Panc1 (cell line): ENCODE results near the gene LRBA.

Experiments
- POLR2AphosphoS5 ChIP-seq: IDR thresholded peaks from 2 replicates; pipeline ENCODE4 v1.6.1; 2012; ENCODE audit warnings: mild to moderate bottlenecking, low read depth, low read length, moderate library complexity
- SIN3A ChIP-seq: IDR thresholded peaks from 2 replicates; pipeline ENCODE4 v1.6.1; 2012; ENCODE audit warnings: low read depth, mild to moderate bottlenecking, low read length, moderate library complexity, borderline replicate concordance; ENCODE audit not compliant: insufficient read depth
- TF ChIP-seq, protein P1 (sequence below): fragments of 450-650 bp; IDR thresholded peaks from 2 replicates; pipeline ENCODE4 v1.5.1; 2017; ENCODE audit warnings: mild to moderate bottlenecking
- TF ChIP-seq, protein P2 (sequence below), 2 experiments: IDR thresholded peaks; 2 replicates each; pipeline ENCODE4 v1.6.1; 2011 to 2012; ENCODE audit warnings: low read depth in 2 of 2, control low read depth in 1 of 2, low read length in 1 of 2, mild to moderate bottlenecking in 1 of 2, moderate library complexity in 1 of 2; ENCODE audit not compliant: insufficient read depth in 1 of 2

DNA sequence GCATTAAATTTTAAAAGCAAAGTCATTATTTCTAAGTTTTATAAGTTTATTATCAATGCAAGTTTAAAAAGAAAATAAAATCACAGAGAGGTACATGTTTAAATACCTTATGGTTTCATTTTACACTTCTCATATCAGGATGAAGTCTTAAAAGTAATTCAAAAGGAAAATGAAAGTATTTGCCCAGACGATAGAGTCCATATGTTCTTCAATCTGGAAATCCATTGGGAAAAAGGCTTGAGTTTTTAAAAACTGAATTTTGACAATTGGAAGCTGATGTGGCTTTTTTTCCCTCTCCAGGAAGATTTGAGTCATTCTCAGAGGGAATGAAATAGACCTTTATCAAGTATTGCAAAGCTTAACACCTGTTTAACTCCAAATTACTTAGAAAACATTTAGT, 396.0 kb downstream of the LRBA start:
- TF ChIP-seq, protein P1, sequence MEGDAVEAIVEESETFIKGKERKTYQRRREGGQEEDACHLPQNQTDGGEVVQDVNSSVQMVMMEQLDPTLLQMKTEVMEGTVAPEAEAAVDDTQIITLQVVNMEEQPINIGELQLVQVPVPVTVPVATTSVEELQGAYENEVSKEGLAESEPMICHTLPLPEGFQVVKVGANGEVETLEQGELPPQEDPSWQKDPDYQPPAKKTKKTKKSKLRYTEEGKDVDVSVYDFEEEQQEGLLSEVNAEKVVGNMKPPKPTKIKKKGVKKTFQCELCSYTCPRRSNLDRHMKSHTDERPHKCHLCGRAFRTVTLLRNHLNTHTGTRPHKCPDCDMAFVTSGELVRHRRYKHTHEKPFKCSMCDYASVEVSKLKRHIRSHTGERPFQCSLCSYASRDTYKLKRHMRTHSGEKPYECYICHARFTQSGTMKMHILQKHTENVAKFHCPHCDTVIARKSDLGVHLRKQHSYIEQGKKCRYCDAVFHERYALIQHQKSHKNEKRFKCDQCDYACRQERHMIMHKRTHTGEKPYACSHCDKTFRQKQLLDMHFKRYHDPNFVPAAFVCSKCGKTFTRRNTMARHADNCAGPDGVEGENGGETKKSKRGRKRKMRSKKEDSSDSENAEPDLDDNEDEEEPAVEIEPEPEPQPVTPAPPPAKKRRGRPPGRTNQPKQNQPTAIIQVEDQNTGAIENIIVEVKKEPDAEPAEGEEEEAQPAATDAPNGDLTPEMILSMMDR = no peak
- TF ChIP-seq POLR2AphosphoS5 (no peak), SIN3A (no peak)
- TF ChIP-seq, protein P2, sequence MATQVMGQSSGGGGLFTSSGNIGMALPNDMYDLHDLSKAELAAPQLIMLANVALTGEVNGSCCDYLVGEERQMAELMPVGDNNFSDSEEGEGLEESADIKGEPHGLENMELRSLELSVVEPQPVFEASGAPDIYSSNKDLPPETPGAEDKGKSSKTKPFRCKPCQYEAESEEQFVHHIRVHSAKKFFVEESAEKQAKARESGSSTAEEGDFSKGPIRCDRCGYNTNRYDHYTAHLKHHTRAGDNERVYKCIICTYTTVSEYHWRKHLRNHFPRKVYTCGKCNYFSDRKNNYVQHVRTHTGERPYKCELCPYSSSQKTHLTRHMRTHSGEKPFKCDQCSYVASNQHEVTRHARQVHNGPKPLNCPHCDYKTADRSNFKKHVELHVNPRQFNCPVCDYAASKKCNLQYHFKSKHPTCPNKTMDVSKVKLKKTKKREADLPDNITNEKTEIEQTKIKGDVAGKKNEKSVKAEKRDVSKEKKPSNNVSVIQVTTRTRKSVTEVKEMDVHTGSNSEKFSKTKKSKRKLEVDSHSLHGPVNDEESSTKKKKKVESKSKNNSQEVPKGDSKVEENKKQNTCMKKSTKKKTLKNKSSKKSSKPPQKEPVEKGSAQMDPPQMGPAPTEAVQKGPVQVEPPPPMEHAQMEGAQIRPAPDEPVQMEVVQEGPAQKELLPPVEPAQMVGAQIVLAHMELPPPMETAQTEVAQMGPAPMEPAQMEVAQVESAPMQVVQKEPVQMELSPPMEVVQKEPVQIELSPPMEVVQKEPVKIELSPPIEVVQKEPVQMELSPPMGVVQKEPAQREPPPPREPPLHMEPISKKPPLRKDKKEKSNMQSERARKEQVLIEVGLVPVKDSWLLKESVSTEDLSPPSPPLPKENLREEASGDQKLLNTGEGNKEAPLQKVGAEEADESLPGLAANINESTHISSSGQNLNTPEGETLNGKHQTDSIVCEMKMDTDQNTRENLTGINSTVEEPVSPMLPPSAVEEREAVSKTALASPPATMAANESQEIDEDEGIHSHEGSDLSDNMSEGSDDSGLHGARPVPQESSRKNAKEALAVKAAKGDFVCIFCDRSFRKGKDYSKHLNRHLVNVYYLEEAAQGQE (IDR thresholded peaks at IDR 0.05; ENCODE audit: insufficient read depth in 1 of 2, low read depth in 2 of 2, low read length in 1 of 2) = no peak
